ENCODE measurements around the gene CNOT4. TPM values are rescaled to one million over a fixed set of nuclear protein-coding genes. Genes with fewer than 3 reads are reported as not detected.

Gene CNOT4
- total RNA-seq, 4 donors from 2014 or later, result 25.6 to 36.8 (median 29.3) TPM

- TF ChIP-seq, protein P1, sequence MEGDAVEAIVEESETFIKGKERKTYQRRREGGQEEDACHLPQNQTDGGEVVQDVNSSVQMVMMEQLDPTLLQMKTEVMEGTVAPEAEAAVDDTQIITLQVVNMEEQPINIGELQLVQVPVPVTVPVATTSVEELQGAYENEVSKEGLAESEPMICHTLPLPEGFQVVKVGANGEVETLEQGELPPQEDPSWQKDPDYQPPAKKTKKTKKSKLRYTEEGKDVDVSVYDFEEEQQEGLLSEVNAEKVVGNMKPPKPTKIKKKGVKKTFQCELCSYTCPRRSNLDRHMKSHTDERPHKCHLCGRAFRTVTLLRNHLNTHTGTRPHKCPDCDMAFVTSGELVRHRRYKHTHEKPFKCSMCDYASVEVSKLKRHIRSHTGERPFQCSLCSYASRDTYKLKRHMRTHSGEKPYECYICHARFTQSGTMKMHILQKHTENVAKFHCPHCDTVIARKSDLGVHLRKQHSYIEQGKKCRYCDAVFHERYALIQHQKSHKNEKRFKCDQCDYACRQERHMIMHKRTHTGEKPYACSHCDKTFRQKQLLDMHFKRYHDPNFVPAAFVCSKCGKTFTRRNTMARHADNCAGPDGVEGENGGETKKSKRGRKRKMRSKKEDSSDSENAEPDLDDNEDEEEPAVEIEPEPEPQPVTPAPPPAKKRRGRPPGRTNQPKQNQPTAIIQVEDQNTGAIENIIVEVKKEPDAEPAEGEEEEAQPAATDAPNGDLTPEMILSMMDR (IDR thresholded peaks at IDR 0.05), result no peak
- no peak for TF ChIP-seq POLR2A (IDR thresholded peaks at IDR 0.05)
- no peaks in the 10 kb centered on the region for H3K27me3 ChIP-seq
These were observed 133.8 kb downstream of the CNOT4 start for GRCh38 chr7:135375908-135376699.

DNA sequence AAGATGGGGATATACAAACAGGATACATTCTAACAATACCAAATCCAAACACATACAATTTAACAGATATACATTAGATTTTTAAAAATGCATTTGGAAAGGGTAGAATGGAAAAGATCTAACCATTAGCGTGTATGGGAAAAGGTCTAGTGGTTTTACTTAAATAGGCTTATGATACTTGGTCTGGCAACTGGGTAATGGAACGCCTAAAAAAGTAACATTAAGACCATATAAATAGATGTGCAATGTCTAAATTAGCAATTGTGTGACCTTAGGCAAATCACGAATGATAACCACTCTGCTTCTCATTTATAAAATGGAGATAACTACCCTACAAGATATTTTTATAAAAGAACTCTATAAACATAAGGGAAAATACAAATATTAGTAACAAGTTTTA is 135.2 kb downstream of the CNOT4 start:
- TF ChIP-seq POLR2A (IDR thresholded peaks at IDR 0.05), result no peak
- TF ChIP-seq, protein P1 (IDR thresholded peaks at IDR 0.05), result no peak
- no peak for DNase-seq
- 95 to 97% methylated on average over 3 of the region's 3 CpGs for WGBS, 2 donors
- Histone ChIP-seq H3K9me3 (no peaks in the 10 kb centered on the region), H3K4me1 (no peaks in the 10 kb centered on the region), H3K27ac (no peak overlapping the region), H3K4me3 (replicated peaks in 1 of 3) (no peak overlapping the region), H3K27me3 (no peaks in the 10 kb centered on the region), H3K36me3 (no peaks in the 10 kb centered on the region)
- intact Hi-C loops (cut with DNase I), result no loop called here

More at GRCh38 chr7:135375908-135376699, 133.8 kb downstream of the CNOT4 start:
- Histone ChIP-seq H3K27ac (no peak overlapping the region), H3K36me3 (no peaks in the 10 kb centered on the region), H3K4me3 (replicated peaks in 1 of 3) (no peak overlapping the region), H3K4me1 (no peaks in the 10 kb centered on the region), H3K9me3 (no peaks in the 10 kb centered on the region)
- intact Hi-C loops (cut with DNase I), result no loop called here
- 93 to 96% methylated on average over 5 of the region's 5 CpGs for WGBS, 2 donors
- no peak for DNase-seq

GRCh38 chr7:135372222-135372621 is 137.7 kb downstream of the CNOT4 start:
- Histone ChIP-seq H3K27ac (no peak overlapping the region), H3K27me3 (no peaks in the 10 kb centered on the region), H3K36me3 (no peaks in the 10 kb centered on the region), H3K4me3 (replicated peaks in 1 of 3) (no peak overlapping the region), H3K9me3 (no peaks in the 10 kb centered on the region), H3K4me1 (no peaks in the 10 kb centered on the region)
- intact Hi-C loops (cut with DNase I), result no loop called here
- no peak for DNase-seq
- TF ChIP-seq POLR2A (IDR thresholded peaks at IDR 0.05), result no peak
- TF ChIP-seq, protein P1 (IDR thresholded peaks at IDR 0.05), result no peak
- 95 to 96% methylated on average over 10 of the region's 10 CpGs for WGBS, 2 donors

DNA sequence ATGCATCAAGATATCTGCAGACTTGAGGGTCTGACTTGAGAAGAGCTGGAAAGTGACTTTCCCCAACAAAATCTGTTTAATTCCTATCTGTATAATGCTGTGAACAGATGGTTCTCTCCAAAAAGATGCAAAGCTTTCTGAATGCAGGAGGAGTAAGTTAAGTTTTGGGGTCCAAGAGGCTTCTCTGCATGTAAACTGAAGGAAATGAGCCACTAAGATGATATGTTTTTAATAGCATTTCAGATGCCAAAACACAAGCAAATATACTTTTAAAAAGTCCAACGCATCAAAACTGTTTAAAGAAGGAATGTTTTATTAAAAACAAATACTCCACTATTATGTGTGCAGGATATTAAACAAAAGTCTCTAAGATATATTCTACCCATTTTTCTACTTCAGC is 139.2 kb downstream of the CNOT4 start:
- H3K27me3 ChIP-seq, result no peaks in the 10 kb centered on the region
- no peak for TF ChIP-seq POLR2A (IDR thresholded peaks at IDR 0.05)
- TF ChIP-seq, protein P1 (IDR thresholded peaks at IDR 0.05), result no peak
- H3K36me3 ChIP-seq, result no peaks in the 10 kb centered on the region
- H3K27ac ChIP-seq, result no peak overlapping the region
- no peak overlapping the region for H3K4me3 ChIP-seq (replicated peaks in 1 of 3)
- intact Hi-C loops (cut with DNase I), result no loop called here
- no peaks in the 10 kb centered on the region for H3K4me1 ChIP-seq
- no peaks in the 10 kb centered on the region for H3K9me3 ChIP-seq
- 85 to 95% methylated on average over 1 of the region's 1 CpG for WGBS, 2 donors
- no peak for DNase-seq

DNA sequence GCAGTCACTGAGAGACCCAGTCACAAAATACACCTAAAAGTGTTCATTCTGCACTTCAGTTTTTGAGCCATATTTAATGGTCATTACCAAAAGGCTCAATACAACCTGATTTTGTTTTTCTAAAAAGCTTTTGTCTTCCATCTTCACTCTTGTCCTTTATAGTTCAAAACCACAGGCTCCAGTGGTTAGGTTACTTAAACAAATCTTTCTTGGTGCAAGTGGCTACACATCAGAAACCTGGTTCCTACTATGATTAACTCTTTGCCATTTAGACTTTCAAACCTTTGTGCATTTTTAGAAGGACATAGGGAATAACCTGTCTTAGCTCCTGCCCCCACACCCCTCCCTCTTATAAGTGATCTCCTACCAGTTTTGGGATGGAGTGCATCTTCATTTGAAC is 140.5 kb downstream of the CNOT4 start:
- intact Hi-C loops (cut with DNase I), result no loop called here
- Histone ChIP-seq H3K4me3 (replicated peaks in 1 of 3) (no peak overlapping the region), H3K9me3 (no peaks in the 10 kb centered on the region), H3K27me3 (no peaks in the 10 kb centered on the region), H3K4me1 (no peaks in the 10 kb centered on the region), H3K36me3 (no peaks in the 10 kb centered on the region), H3K27ac (no peak overlapping the region)
- DNase-seq, result no peak
- no peak for TF ChIP-seq POLR2A (IDR thresholded peaks at IDR 0.05)
- TF ChIP-seq, protein P1 (IDR thresholded peaks at IDR 0.05), result no peak
